PC-9 (cell line): ENCODE data around the gene TOX2. TPM values are rescaled to one million over a fixed set of nuclear protein-coding genes. Genes with fewer than 3 reads are reported as not detected.

ENCODE experiments used
- BruUV-seq: library from RNA; stranded (reverse); fragments of 400-500 nt; replicated peaks from 2 replicates; lab custom pipeline; 2021; lab: Mats Ljungman, UMichigan
- CTCF ChIA-PET: fragments of 300-600 bp; sonication (Branson Sonifier 250); formaldehyde crosslinking; loops from one replicate; lab custom pipeline; 2022; ENCODE audit warnings: antibody characterized with exemption; lab: Charles Lee
- POLR2A ChIA-PET: fragments of 300-600 bp; sonication (Branson Sonifier 250); formaldehyde crosslinking; loops from one replicate; lab custom pipeline; 2022; ENCODE audit warnings: antibody characterized with exemption; ENCODE audit not compliant: unreplicated experiment; lab: Charles Lee
- DNase-seq, 2 experiments: peaks; one replicate each; pipeline versions ENCODE4 v3.0.0 to v3.0.0-alpha.2; 2015 to 2022; ENCODE audit warnings: mixed read lengths in 1 of 2
- H2AFZ ChIP-seq: fragments of 200-600 bp; sonication (generic); 2 replicates; pipeline ENCODE4 v1.8.1; 2017; ENCODE audit warnings: antibody characterized with exemption
- H3F3A ChIP-seq: fragments of 200-600 bp; sonication (generic); 2 replicates; pipeline ENCODE4 v1.8.1; 2017; ENCODE audit warnings: antibody characterized with exemption, mild to moderate bottlenecking, low read depth; ENCODE audit not compliant: insufficient read depth
- H3K27ac ChIP-seq: fragments of 200-600 bp; sonication (generic); 2 replicates; pipeline ENCODE4 v1.6.1; 2016; ENCODE audit warnings: mixed run types
- H3K27me3 ChIP-seq: fragments of 200-600 bp; sonication (generic); 2 replicates; pipeline ENCODE4 v1.6.1; 2016; ENCODE audit warnings: low read depth, mixed run types; ENCODE audit not compliant: insufficient read depth
- H3K36me3 ChIP-seq: fragments of 200-600 bp; sonication (generic); 2 replicates; pipeline ENCODE4 v1.6.1; 2016; ENCODE audit warnings: low read depth, mixed run types
- H3K4me1 ChIP-seq: fragments of 200-600 bp; sonication (generic); replicated peaks from 2 replicates; pipeline ENCODE4 v1.6.1; 2016; ENCODE audit warnings: mixed run types; ENCODE audit not compliant: insufficient read depth
- H3K4me2 ChIP-seq: fragments of 200-600 bp; sonication (generic); 2 replicates; pipeline ENCODE4 v1.6.1; 2017; ENCODE audit warnings: mixed run types
- H3K4me3 ChIP-seq: fragments of 200-600 bp; sonication (generic); 2 replicates; pipeline ENCODE4 v1.6.1; 2016; ENCODE audit warnings: mixed run types
- H3K79me2 ChIP-seq: fragments of 200-600 bp; sonication (generic); 2 replicates; pipeline ENCODE4 v1.6.1; 2017; ENCODE audit warnings: low read depth, mixed run types
- H3K9me2 ChIP-seq: fragments of 200-600 bp; sonication (generic); 2 replicates; pipeline ENCODE4 v1.8.1; 2017; ENCODE audit warnings: mild to moderate bottlenecking; ENCODE audit not compliant: insufficient read depth
- H3K9me3 ChIP-seq: fragments of 200-600 bp; sonication (generic); 2 replicates; pipeline ENCODE4 v1.8.1; 2016; ENCODE audit warnings: low read depth; ENCODE audit not compliant: insufficient read depth
- H4K20me1 ChIP-seq: fragments of 200-600 bp; sonication (generic); 2 replicates; pipeline ENCODE4 v1.8.1; 2017; ENCODE audit not compliant: insufficient read depth
- EZH2 ChIP-seq: fragments of 200-600 bp; sonication (generic); IDR thresholded peaks from 2 replicates; pipeline ENCODE4 v1.8.0; 2017; ENCODE audit warnings: antibody characterized with exemption, low read depth
- intact Hi-C: fragments of 100-400 bp; cut with micrococcal nuclease; formaldehyde crosslinking; loops from one replicate; pipeline ENCODE4 v1.10.0; 2022; ENCODE audit not compliant: unreplicated experiment
- total RNA-seq: library from RNA; stranded (reverse); gene quantifications from 2 replicates; pipeline ENCODE4 v1.2.3, GENCODE V29; 2021
- TF ChIP-seq, protein P1 (sequence below): fragments of 200-600 bp; sonication (generic); conservative IDR thresholded peaks from 2 replicates; pipeline ENCODE4 v1.6.1; 2017; ENCODE audit warnings: mixed run types, antibody characterized with exemption, mild to moderate bottlenecking, moderate library complexity

The TOX2 gene
- total RNA-seq, 1 experiment from 2014 or later = 30.1 TPM

DNA sequence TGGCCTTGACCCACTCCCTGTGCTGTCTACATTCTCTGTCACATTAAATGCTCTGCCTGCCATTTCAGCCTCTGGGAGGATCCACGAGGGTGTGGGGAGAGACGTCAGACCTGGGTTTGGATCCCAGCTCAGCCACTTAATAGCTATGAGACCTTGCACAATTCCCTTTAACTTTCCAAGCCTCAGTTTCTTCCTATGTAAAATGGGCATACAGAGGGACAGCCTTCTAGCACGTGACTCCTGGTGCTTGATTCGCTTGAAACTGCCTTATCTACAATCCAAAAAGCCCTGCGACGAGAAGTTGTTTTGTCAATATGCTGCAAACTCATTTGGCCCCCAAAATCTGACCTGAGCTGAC lies 40.0 kb downstream of the TOX2 start:
- no peak for DNase-seq
- Histone ChIP-seq H3K9me3 (0 out of 2 replicates have a peak, but pooled peaks cover 8% of the 10 kb centered on the region), H3K79me2 (peaks cover 81% of the 10 kb centered on the region), H3K4me2 (peak overlapping the region; percentile 68), H4K20me1 (no peaks in the 10 kb centered on the region), H3K36me3 (peaks cover 31% of the 10 kb centered on the region), H3K4me3 (peak overlapping the region; percentile 22; the same call in 1 of the 2 replicates), H3F3A (peaks cover 63% of the 10 kb centered on the region), H2AFZ (no peak overlapping the region), H3K4me1 (peaks cover 80% of the 10 kb centered on the region), H3K9me2 (no peaks in the 10 kb centered on the region), H3K27ac (peak overlapping the region; percentile 97), H3K27me3 (no peaks in the 10 kb centered on the region)
- CTCF ChIA-PET = interaction anchor here (0.7 to 1.2 kb wide), 3 partner anchors 12 to 204 kb away, joined by 3 read pairs; no protein-coding TSS in a partner anchor
- POLR2A ChIA-PET = interaction anchor here (0.6 kb wide), 1 partner anchor 113 kb away, joined by 26 read pairs; no protein-coding TSS in a partner anchor
- TF ChIP-seq EZH2 = no peak
- TF ChIP-seq, protein P1, sequence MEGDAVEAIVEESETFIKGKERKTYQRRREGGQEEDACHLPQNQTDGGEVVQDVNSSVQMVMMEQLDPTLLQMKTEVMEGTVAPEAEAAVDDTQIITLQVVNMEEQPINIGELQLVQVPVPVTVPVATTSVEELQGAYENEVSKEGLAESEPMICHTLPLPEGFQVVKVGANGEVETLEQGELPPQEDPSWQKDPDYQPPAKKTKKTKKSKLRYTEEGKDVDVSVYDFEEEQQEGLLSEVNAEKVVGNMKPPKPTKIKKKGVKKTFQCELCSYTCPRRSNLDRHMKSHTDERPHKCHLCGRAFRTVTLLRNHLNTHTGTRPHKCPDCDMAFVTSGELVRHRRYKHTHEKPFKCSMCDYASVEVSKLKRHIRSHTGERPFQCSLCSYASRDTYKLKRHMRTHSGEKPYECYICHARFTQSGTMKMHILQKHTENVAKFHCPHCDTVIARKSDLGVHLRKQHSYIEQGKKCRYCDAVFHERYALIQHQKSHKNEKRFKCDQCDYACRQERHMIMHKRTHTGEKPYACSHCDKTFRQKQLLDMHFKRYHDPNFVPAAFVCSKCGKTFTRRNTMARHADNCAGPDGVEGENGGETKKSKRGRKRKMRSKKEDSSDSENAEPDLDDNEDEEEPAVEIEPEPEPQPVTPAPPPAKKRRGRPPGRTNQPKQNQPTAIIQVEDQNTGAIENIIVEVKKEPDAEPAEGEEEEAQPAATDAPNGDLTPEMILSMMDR = no peak
- intact Hi-C loops = loop anchor here (1.0 to 2.0 kb wide), 4 partner anchors 12 to 203 kb away; no protein-coding TSS in a partner anchor
- no TSS peak for BruUV-seq

DNA sequence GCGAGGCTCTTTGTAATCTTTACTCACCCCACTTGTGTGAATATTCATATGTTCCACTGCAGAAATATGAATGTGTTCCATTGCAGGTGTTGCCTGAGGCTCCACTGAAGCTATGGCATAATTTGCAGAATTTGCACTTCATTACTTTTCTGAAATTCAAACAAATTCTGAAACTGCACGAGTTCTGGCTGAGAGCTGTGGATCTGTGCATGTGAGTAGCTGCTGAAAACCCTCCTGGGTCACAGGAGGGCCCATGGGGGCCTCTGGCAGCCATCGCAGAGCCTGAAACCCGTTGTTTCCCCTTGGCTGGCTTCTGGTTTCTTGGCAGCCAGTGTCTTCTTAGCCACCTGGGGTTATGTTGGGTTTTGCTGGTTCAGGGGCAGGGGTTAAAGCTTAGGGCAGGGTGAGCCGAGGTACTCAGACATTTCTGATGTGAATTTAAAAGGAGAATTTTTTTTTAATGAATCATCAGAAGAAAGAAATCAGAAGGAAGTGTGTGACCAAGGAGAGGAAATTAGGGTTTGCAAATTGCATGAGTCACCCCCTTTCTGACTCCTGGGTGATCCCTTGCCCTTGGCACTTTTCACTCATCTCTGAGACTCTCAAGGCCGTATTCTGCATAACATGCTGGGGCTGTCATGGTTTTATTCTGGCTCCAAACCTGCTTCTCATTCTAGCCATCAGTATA lies 40.6 kb downstream of the TOX2 start:
- intact Hi-C loops = loop anchor here (1.0 to 2.0 kb wide), 4 partner anchors 13 to 204 kb away; no protein-coding TSS in a partner anchor
- Histone ChIP-seq H3K27ac (peak overlapping the region; percentile 97), H3K4me2 (peak overlapping the region; percentile 68), H4K20me1 (no peaks in the 10 kb centered on the region), H3K79me2 (peaks cover 81% of the 10 kb centered on the region), H3K4me3 (peak overlapping the region; percentile 22; the same call in 1 of the 2 replicates), H3K27me3 (no peaks in the 10 kb centered on the region), H3K4me1 (peaks cover 77% of the 10 kb centered on the region), H3K9me3 (0 out of 2 replicates have a peak, but pooled peaks cover 8% of the 10 kb centered on the region), H3F3A (peaks cover 63% of the 10 kb centered on the region), H3K9me2 (no peaks in the 10 kb centered on the region), H2AFZ (no peak overlapping the region), H3K36me3 (peaks cover 37% of the 10 kb centered on the region)
- BruUV-seq = no TSS peak
- POLR2A ChIA-PET = interaction anchor here (0.6 kb wide), 1 partner anchor 114 kb away, joined by 26 read pairs; no protein-coding TSS in a partner anchor
- DNase-seq = peak; percentile 80 to 99
- no peak for TF ChIP-seq EZH2
- TF ChIP-seq, protein P1 = no peak
- CTCF ChIA-PET = interaction anchor here (0.5 to 1.2 kb wide), 4 partner anchors 13 to 207 kb away, joined by 3 to 9 read pairs (median 3); no protein-coding TSS in a partner anchor

DNA sequence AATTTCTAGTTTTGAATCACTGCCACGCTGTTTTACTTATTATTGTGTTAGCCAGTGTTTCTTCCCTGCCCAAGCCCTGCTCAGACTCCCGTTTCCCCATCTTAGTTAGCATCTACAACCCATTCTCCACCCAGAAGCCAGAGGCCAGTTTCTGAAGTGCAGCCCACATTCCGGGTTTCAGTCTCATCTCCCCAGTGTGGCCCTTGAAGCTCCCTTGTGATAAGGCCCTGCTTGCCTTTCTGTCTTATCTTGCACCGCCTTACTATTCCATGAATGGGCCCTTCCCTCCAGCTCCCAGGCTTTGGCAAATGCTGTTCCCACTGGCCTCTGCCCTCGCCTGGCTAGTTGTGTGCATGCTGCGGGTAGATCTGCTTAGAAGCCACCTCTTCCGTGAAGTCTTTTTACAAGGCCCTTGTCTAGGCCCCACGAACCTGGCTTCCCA lies 41.1 kb downstream of the TOX2 start:
- Histone ChIP-seq H3K27ac (peak overlapping the region; percentile 97), H3K27me3 (no peaks in the 10 kb centered on the region), H3K9me3 (0 out of 2 replicates have a peak, but pooled peaks cover 8% of the 10 kb centered on the region), H3K4me1 (peaks cover 72% of the 10 kb centered on the region), H3K4me3 (peak overlapping the region; percentile 1; the same call in 1 of the 2 replicates), H4K20me1 (no peaks in the 10 kb centered on the region), H3K4me2 (peak overlapping the region; percentile 62), H2AFZ (no peak overlapping the region), H3F3A (peaks cover 63% of the 10 kb centered on the region), H3K36me3 (peaks cover 41% of the 10 kb centered on the region), H3K79me2 (peaks cover 81% of the 10 kb centered on the region), H3K9me2 (no peaks in the 10 kb centered on the region)
- ChIA-PET CTCF (interaction anchor here (0.5 to 1.2 kb wide), 5 partner anchors 13 to 207 kb away, joined by 3 to 15 read pairs (median 9); no protein-coding TSS in a partner anchor), POLR2A (interaction anchor here (0.8 kb wide), 1 partner anchor 111 kb away, joined by 6 read pairs; no protein-coding TSS in a partner anchor)
- TF ChIP-seq EZH2 = no peak
- TF ChIP-seq, protein P1 = no peak
- no peak for DNase-seq
- BruUV-seq = no TSS peak
- intact Hi-C loops = loop anchor here (1.0 to 2.0 kb wide), 4 partner anchors 13 to 204 kb away; no protein-coding TSS in a partner anchor
